Activated CD4-positive, alpha-beta memory T cell treated with anti-CD3 and anti-CD28 coated beads, Interleukin-2, amount 10 ng/mL, durations not matched to agents 7 days and 5 days (primary cell): Measurements from ENCODE around the gene GPATCH8. TPM values are rescaled to one million over a fixed set of nuclear protein-coding genes. Genes with fewer than 3 reads are reported as not detected.
"Not testable (repeated sequence)": the region's sequence is repeated elsewhere in the genome, so short reads cannot be mapped to it uniquely, and the experiment has no call there.

Experiments used
- CTCF ChIA-PET: fragments of 350-600 bp; sonication (Branson Sonifier 250); formaldehyde crosslinking; loops from one replicate; lab custom pipeline; 2021; ENCODE audit warnings: antibody characterized with exemption, inconsistent platforms; lab: Charles Lee
- POLR2A ChIA-PET: fragments of 350-600 bp; sonication (Branson Sonifier 250); formaldehyde crosslinking; loops from one replicate; lab custom pipeline; 2021; ENCODE audit warnings: antibody characterized with exemption; lab: Charles Lee
- DNase-seq: peaks from one replicate; pipeline ENCODE4 v3.0.0-alpha.2; 2020
- H3K27ac Mint-ChIP-seq: one replicate; pipeline ENCODE4 v1.8.0; 2021; ENCODE audit warnings: mild to moderate bottlenecking, mixed read lengths
- H3K27me3 Mint-ChIP-seq: one replicate; pipeline ENCODE4 v1.8.0; 2021; ENCODE audit warnings: mixed read lengths
- H3K36me3 Mint-ChIP-seq: one replicate; pipeline ENCODE4 v1.8.0; 2021; ENCODE audit warnings: low read depth, mixed read lengths
- H3K4me1 Mint-ChIP-seq: one replicate; pipeline ENCODE4 v1.8.0; 2021; ENCODE audit warnings: mixed read lengths
- H3K4me3 Mint-ChIP-seq: one replicate; pipeline ENCODE4 v1.8.0; 2021; ENCODE audit warnings: mild to moderate bottlenecking, mixed read lengths
- H3K9me3 Mint-ChIP-seq: one replicate; pipeline ENCODE4 v1.8.0; 2021; ENCODE audit warnings: mixed read lengths
- total RNA-seq, 2 experiments: library from RNA; stranded (reverse); gene quantifications; one replicate each; pipeline ENCODE4 v1.2.3, GENCODE V29; 2021

Gene GPATCH8
- total RNA-seq, 2 experiments from 2014 or later = 38.7 to 43.0 TPM

- ChIA-PET CTCF (no interaction called here), POLR2A (no interaction called here)
- no peak overlapping the region for H3K27ac Mint-ChIP-seq
- no peaks in the 10 kb centered on the region for H3K36me3 Mint-ChIP-seq
- H3K27me3 Mint-ChIP-seq = peaks cover 12% of the 10 kb centered on the region
- H3K4me1 Mint-ChIP-seq = no peaks in the 10 kb centered on the region
- H3K4me3 Mint-ChIP-seq = no peak overlapping the region
- no peak for DNase-seq
- H3K9me3 Mint-ChIP-seq = no peaks in the 10 kb centered on the region
These were observed 37.3 kb upstream of the GPATCH8 start for GRCh38 chr17:44540246-44541084.

DNA sequence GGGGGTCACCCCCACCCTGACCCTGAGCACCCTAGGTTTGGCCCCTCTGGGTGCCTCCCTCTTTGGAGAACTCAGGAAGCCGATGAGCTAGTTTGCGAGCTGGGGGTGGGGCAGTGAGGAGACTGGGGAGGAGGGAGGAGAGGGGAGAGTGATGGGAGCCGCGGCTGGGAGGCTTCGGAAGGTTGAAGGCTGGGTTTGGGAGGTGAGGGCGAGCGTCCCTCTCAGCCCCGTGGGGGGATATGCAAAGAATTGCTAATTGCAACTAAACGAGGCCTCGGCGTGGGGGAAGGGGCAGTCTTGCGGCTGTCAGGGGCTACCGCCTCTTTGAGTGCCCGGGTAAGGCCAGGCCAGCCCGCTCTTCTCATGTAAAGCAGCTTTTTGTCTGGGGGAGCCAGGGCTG lies 36.5 kb upstream of the GPATCH8 start:
- Mint-ChIP-seq H3K36me3 (no peaks in the 10 kb centered on the region), H3K4me1 (no peaks in the 10 kb centered on the region), H3K9me3 (no peaks in the 10 kb centered on the region), H3K4me3 (no peak overlapping the region), H3K27me3 (peaks cover 7% of the 10 kb centered on the region), H3K27ac (no peak overlapping the region)
- POLR2A ChIA-PET = no interaction called here
- no peak for DNase-seq
- CTCF ChIA-PET = no interaction called here

GRCh38 chr17:44537922-44538321 lies 34.7 kb upstream of the GPATCH8 start:
- DNase-seq, H3K4me3 Mint-ChIP-seq, H3K27me3 Mint-ChIP-seq, H3K27ac Mint-ChIP-seq, H3K9me3 Mint-ChIP-seq, H3K36me3 Mint-ChIP-seq, H3K4me1 Mint-ChIP-seq: not testable (repeated sequence)
- ChIA-PET POLR2A (interaction anchor here (1.0 kb wide), 1 partner anchor 20 kb away, joined by 3 read pairs; the partner anchor contains the start of gene FZD2), CTCF (interaction anchor here (0.8 kb wide), 1 partner anchor 135 kb away, joined by 3 read pairs; no protein-coding TSS in a partner anchor)

- no peaks in the 10 kb centered on the region for H3K9me3 Mint-ChIP-seq
- H3K4me3 Mint-ChIP-seq = no peak overlapping the region
- no peaks in the 10 kb centered on the region for H3K36me3 Mint-ChIP-seq
- peaks cover 3% of the 10 kb centered on the region for H3K27me3 Mint-ChIP-seq
- peaks cover 8% of the 10 kb centered on the region for H3K4me1 Mint-ChIP-seq
- no peak overlapping the region for H3K27ac Mint-ChIP-seq
- DNase-seq = no peak
- POLR2A ChIA-PET = no interaction called here
- CTCF ChIA-PET = interaction anchor here (1.0 to 1.4 kb wide), 2 partner anchors 14 to 136 kb away, joined by 3 to 4 read pairs; no protein-coding TSS in a partner anchor
These were observed 33.1 kb upstream of the GPATCH8 start for GRCh38 chr17:44536090-44536953.

DNA sequence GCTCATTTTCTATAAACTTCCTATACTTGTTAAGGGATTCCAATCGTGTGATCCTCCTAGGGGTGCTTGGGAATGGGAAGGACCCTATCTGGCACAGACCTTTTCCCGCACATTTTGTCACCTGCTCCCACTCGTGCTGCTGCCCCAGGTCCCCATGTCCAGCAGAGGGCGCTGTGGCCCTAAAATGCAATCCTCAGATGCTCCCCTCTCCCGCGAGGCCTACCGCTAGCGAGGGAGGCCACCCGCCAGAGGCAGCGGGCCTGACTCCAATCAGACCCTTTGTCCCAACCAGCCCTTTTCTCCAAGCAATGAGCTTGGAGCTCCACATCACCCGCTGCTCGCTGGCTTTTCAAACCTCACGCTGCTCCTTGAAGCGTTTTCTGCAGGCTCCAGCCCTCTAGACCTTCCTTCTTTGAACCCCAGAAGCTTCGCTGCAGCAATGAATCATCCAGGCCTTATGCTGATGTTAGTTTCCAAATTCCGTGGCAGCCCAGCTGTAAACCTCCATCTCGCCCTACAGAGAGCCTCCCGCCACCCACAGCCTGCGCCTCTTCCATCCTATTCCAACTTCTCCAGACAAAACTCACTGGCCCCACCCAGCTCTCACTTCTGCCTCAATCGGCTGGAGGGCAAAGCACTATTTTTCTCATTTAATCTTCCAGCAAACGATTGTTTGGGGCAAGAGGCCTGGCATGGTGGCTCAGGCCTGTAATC lies 30.5 kb upstream of the GPATCH8 start:
- peaks cover 8% of the 10 kb centered on the region for H3K4me1 Mint-ChIP-seq
- CTCF ChIA-PET = interaction anchor here (0.6 to 3.7 kb wide), 22 partner anchors 8 to 242 kb away, joined by 3 to 26 read pairs (median 4); partner anchors contain the start of genes DBF4B and GPATCH8
- no peak overlapping the region for H3K4me3 Mint-ChIP-seq
- no peak overlapping the region for H3K27ac Mint-ChIP-seq
- H3K9me3 Mint-ChIP-seq = no peaks in the 10 kb centered on the region
- DNase-seq = peak; percentile 86
- POLR2A ChIA-PET = interaction anchor here (1.2 kb wide), 1 partner anchor 175 kb away, joined by 3 read pairs; the partner anchor contains the start of gene DBF4B
- H3K27me3 Mint-ChIP-seq = peaks cover 7% of the 10 kb centered on the region
- no peaks in the 10 kb centered on the region for H3K36me3 Mint-ChIP-seq

DNA sequence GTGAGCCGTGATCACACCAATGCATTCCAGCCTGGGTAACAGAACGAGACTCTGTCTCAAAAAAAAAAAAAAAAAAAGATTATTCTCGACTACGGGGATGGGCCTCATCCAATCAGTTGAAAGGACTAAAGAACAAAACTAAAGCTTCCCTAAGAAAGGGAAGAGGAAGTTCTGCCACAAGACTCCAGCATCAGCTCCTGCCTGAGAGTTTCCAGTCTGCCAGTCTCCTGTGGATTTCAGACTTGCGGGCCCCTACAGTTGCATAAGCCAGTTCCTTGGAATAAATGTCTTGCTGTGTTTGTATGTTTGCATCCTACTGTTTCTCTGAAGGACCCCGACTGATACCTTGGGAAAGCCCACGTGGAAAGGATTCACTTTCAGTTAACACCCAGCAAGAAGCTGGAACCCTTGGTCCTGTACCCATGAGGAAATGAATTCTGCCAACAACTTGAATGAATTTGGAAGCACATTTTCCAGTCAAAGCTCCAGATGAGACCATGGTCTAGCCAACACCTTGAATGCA lies 27.8 kb upstream of the GPATCH8 start:
- ChIA-PET POLR2A (no interaction called here), CTCF (interaction anchor here (0.5 kb wide), 1 partner anchor 14 kb away, joined by 3 read pairs; no protein-coding TSS in a partner anchor)
- Mint-ChIP-seq H3K9me3 (peaks cover 2% of the 10 kb centered on the region), H3K27me3 (peaks cover 7% of the 10 kb centered on the region), H3K27ac (no peak overlapping the region), H3K4me1 (peaks cover 8% of the 10 kb centered on the region), H3K36me3 (no peaks in the 10 kb centered on the region), H3K4me3 (no peak overlapping the region)
- no peak for DNase-seq

DNA sequence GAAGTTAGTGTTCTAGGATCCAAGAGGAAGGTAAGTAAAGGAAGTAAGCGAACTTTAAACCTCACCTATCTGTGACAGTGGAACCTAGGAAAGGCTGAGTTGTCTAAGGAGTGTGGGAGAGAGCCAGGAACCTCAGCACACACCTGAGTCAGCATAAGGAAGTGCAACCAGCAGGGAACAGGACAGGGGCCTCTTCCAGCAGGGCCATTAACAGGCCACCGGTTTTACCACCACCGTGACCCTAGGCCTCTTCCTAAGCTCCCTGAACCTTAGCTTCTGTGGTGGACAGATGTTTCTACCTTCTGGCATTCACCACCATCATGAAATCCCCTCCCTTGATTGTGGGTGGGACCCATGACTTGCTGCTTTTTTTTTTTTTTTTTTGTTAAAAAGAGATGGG lies 26.7 kb upstream of the GPATCH8 start:
- DNase-seq = no peak
- Mint-ChIP-seq H3K4me3 (no peak overlapping the region), H3K27ac (no peak overlapping the region), H3K4me1 (peaks cover 8% of the 10 kb centered on the region), H3K36me3 (no peaks in the 10 kb centered on the region), H3K27me3 (peaks cover 7% of the 10 kb centered on the region), H3K9me3 (peaks cover 2% of the 10 kb centered on the region)
- CTCF ChIA-PET = no interaction called here
- POLR2A ChIA-PET = no interaction called here

- H3K9me3 Mint-ChIP-seq = peaks cover 2% of the 10 kb centered on the region
- H3K36me3 Mint-ChIP-seq = no peaks in the 10 kb centered on the region
- CTCF ChIA-PET = no interaction called here
- POLR2A ChIA-PET = interaction anchor here (0.6 kb wide), 1 partner anchor 443 kb away, joined by 3 read pairs; no protein-coding TSS in a partner anchor
- no peaks in the 10 kb centered on the region for H3K4me1 Mint-ChIP-seq
- H3K4me3 Mint-ChIP-seq = no peak overlapping the region
- DNase-seq = no peak
- no peak overlapping the region for H3K27ac Mint-ChIP-seq
- peaks cover 7% of the 10 kb centered on the region for H3K27me3 Mint-ChIP-seq
These were observed 24.7 kb upstream of the GPATCH8 start for GRCh38 chr17:44527954-44528353.

DNA sequence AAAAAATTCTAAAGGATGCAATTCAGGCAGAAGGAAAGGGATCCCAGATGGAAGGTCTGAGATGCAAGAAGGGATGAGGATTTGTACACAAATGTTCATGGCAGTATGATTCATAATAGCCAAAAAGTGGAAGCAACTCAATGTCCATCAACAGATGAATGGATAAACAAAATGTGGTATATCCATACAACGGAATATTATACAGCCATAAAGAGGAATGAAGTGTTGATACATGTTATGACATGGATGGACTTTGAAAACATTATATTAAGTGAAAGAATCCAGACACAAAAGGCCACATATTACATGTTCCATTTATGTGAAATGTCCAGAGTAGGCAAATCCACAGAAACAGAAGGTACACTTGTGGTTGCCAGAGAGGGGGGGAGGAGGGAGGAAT lies 23.9 kb upstream of the GPATCH8 start:
- Mint-ChIP-seq H3K36me3 (no peaks in the 10 kb centered on the region), H3K27me3 (peaks cover 7% of the 10 kb centered on the region), H3K4me3 (no peak overlapping the region), H3K4me1 (no peaks in the 10 kb centered on the region), H3K27ac (no peak overlapping the region), H3K9me3 (peaks cover 2% of the 10 kb centered on the region)
- no peak for DNase-seq
- ChIA-PET POLR2A (no interaction called here), CTCF (no interaction called here)

- Mint-ChIP-seq H3K4me3 (no peak overlapping the region), H3K36me3 (no peaks in the 10 kb centered on the region), H3K27ac (no peak overlapping the region), H3K27me3 (peaks cover 5% of the 10 kb centered on the region), H3K4me1 (no peaks in the 10 kb centered on the region), H3K9me3 (peaks cover 2% of the 10 kb centered on the region)
- ChIA-PET CTCF (interaction anchor here (0.6 to 2.2 kb wide), 14 partner anchors 10 to 314 kb away, joined by 3 to 19 read pairs (median 4); partner anchors contain the start of genes GPATCH8 and GRN), POLR2A (interaction anchor here (0.6 to 1.3 kb wide), 2 partner anchors 163 to 303 kb away, joined by 3 read pairs; no protein-coding TSS in a partner anchor)
- DNase-seq = no peak
These were observed 20.4 kb upstream of the GPATCH8 start for GRCh38 chr17:44523672-44523972.

GRCh38 chr17:44522883-44523671 lies 19.9 kb upstream of the GPATCH8 start:
- no peak overlapping the region for H3K27ac Mint-ChIP-seq
- H3K36me3 Mint-ChIP-seq = no peaks in the 10 kb centered on the region
- ChIA-PET POLR2A (interaction anchor here (0.6 to 1.3 kb wide), 2 partner anchors 162 to 303 kb away, joined by 3 read pairs; no protein-coding TSS in a partner anchor), CTCF (interaction anchor here (0.6 to 2.2 kb wide), 17 partner anchors 10 to 313 kb away, joined by 3 to 19 read pairs (median 4); partner anchors contain the start of genes FAM171A2, GPATCH8 and GRN)
- DNase-seq = peak; percentile 62
- H3K4me1 Mint-ChIP-seq = no peaks in the 10 kb centered on the region
- H3K4me3 Mint-ChIP-seq = no peak overlapping the region
- peaks cover 2% of the 10 kb centered on the region for H3K9me3 Mint-ChIP-seq
- peaks cover 5% of the 10 kb centered on the region for H3K27me3 Mint-ChIP-seq
